ENCODE measurements around the gene OR4D9. TPM values are rescaled to one million over a fixed set of nuclear protein-coding genes. Genes with fewer than 3 reads are reported as not detected.

OR4D9 gene
- total and polyA plus RNA-seq, 2 of the 8 experiments (the other 6 are each of a cell fraction or from before 2014, with no cell fraction given), result not detected

DNA sequence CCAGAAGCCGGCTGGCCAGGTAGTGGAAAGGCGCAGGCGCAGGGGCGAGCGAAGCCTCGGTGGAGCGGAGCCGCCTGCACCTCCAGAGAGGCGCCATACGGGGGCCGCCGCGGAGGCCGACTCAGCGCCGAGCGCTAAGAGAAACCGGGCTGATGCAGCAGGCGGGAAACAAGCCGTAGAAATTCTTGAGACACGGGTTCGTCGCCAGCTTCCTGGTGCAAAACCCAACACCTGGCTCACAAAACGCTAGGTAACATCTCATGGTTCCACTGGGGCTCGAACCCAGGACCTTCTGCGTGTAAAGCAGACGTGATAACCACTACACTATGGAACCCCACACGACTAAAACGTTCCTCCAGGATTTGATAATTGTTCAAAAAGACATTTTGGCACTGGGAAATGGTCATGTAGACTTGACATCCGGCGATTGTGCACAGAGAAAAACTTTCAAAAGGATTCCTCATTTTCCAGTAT, 39.1 kb downstream of the OR4D9 start (continued):
- peak; percentile 85 for TF ChIP-seq CEBPB (IDR thresholded peaks at IDR 0.05; ENCODE audit: low read depth, low read length)
- no peak; the same call in 1 of the 2 replicates for TF ChIP-seq CHD2 (IDR thresholded peaks at IDR 0.05; ENCODE audit: low read length)
- peak; percentile 56; the same call in 1 of the 2 replicates for TF ChIP-seq POU5F1 (IDR thresholded peaks at IDR 0.05; ENCODE audit: low read depth, low read length)
- TF ChIP-seq SIX5 (IDR thresholded peaks at IDR 0.05; ENCODE audit: low read depth, low read length), result no peak
- peak; percentile 39 for TF ChIP-seq ASH2L (IDR thresholded peaks at IDR 0.05; ENCODE audit: low read length)
- TF ChIP-seq, protein P1, sequence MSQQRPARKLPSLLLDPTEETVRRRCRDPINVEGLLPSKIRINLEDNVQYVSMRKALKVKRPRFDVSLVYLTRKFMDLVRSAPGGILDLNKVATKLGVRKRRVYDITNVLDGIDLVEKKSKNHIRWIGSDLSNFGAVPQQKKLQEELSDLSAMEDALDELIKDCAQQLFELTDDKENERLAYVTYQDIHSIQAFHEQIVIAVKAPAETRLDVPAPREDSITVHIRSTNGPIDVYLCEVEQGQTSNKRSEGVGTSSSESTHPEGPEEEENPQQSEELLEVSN (IDR thresholded peaks at IDR 0.05), result peak; percentile 66
- TF ChIP-seq POLR2AphosphoS5 (IDR thresholded peaks at IDR 0.05; ENCODE audit: low read depth, low read length), result no peak
- 0 out of 2 replicates have a peak, but pooled peaks have one; percentile 51 for TF ChIP-seq TCF12 (IDR thresholded peaks at IDR 0.05; ENCODE audit: low read depth, low read length)
- no peak for TF ChIP-seq NANOG (IDR thresholded peaks at IDR 0.05; ENCODE audit: insufficient read depth, low read depth, low read length, poor library complexity, severe bottlenecking)
- TF ChIP-seq EGR1 (IDR thresholded peaks at IDR 0.05; ENCODE audit: borderline replicate concordance, low read depth, low read length), result no peak

All from H1 (cell line).